Activated T-cell treated with anti-CD3 and anti-CD28 coated beads, Interleukin-2, amount 50 U/mL, for 24 hours (primary cell): ENCODE measurements around the gene PPP1CA.

Source experiments
- DNase-seq: peaks from one replicate; pipeline ENCODE4 v3.0.0-alpha.2; 2020
- H3K27ac Mint-ChIP-seq: 2 replicates; pipeline ENCODE4 v1.8.0; 2020; ENCODE audit warnings: mild to moderate bottlenecking, mixed read lengths
- H3K27me3 Mint-ChIP-seq: 2 replicates; pipeline ENCODE4 v1.8.0; 2020; ENCODE audit warnings: mixed read lengths
- H3K36me3 Mint-ChIP-seq: 2 replicates; pipeline ENCODE4 v1.8.0; 2020; ENCODE audit warnings: low read depth, mixed read lengths
- H3K4me1 Mint-ChIP-seq: 2 replicates; pipeline ENCODE4 v1.8.0; 2020; ENCODE audit warnings: low read depth, mixed read lengths
- H3K4me3 Mint-ChIP-seq: 2 replicates; pipeline ENCODE4 v1.8.0; 2020; ENCODE audit warnings: mild to moderate bottlenecking, moderate library complexity, mixed read lengths
- H3K9me3 Mint-ChIP-seq: 2 replicates; pipeline ENCODE4 v1.8.0; 2020; ENCODE audit warnings: mixed read lengths

The PPP1CA gene

DNA sequence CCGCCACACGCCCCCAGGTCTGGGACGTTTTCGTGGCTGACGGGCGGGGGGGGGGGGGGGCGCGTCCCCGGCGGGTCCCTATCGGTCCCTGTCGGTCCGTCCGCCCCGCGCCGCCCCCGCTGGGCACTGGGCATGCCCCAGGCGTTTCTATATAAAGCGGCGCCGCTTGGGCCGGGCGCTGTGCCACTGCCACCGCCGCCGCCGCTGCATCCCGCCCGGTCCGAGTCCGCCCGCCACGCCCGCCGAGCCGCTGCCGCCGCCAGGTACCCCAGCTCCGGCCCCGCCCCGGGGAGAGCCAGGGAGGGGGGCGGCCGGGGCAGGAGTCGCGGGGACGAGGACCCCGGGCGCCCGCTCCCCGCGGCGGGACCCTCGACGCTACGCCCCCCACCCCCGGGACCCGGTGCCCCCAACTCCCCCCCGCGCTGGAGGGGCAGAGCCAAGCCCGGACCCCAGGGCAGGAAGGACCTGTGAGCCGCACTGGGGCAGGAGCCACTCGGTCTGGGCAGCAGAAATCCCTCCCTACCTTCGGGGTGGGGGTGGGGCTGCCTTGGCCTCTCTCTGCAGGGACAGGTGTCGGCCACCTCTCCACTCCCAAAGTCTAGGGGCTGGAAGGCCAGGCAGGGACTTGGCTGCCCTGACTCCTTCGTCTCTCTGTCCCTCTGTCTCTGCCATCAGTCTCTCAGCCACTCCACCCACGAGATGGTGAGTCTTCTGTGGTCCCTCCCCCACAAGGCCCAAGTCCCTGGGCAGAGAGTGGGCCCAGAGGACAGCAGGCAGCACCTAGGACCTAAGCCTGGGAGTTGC lies 14.0 kb upstream of the PPP1CA start, which contains the start of gene CARNS1:
Gene CARNS1 (plus strand): TSS at position 178 of the 804 bp plus-strand sequence. CDS start 522 bp downstream, at position 700.
- Mint-ChIP-seq H3K27ac (peak within 1 kb of the TSS; percentile 80), H3K36me3 (peaks cover under 1% of the 10 kb centered on the region), H3K9me3 (no peaks in the 10 kb centered on the region), H3K27me3 (no peaks in the 10 kb centered on the region), H3K4me1 (peaks cover 74% of the 10 kb centered on the region), H3K4me3 (peak within 1 kb of the TSS; percentile 68)
- peak; percentile 51 for DNase-seq

DNA sequence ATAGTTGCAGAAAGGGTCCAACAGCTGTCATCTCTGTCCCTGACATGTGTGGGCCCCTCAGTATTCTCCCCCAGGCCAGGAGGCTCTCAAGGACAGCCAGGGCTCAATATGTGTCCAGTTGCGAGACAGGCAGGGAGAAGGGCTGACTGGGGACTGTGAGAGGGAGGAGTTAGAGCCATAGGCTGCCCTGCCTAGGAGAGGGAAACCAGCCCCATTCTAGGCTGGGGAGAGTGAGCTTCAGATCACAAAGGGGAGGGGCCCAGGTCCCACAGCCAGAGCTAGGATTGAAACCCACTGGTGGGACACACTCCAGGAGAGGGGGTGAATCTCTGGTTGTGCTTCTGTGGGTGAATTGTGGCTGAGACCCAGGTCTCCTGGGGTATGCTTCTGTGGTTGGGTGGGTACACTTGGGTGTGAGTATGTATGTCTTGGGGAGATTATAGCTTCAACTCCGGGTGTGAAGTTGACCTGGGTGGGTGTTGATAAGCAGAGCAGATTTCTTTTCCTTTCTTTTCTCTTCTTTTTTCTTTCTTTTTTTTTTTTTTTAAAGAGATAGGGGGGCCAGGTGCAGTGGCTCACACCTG lies 11.7 kb upstream of the PPP1CA start:
- H3K27me3 Mint-ChIP-seq, result no peaks in the 10 kb centered on the region
- H3K36me3 Mint-ChIP-seq, result peaks cover 18% of the 10 kb centered on the region
- no peak for DNase-seq
- peak overlapping the region; percentile 71 for H3K27ac Mint-ChIP-seq
- H3K9me3 Mint-ChIP-seq, result no peaks in the 10 kb centered on the region
- no peak overlapping the region for H3K4me3 Mint-ChIP-seq
- H3K4me1 Mint-ChIP-seq, result peaks cover 77% of the 10 kb centered on the region

DNA sequence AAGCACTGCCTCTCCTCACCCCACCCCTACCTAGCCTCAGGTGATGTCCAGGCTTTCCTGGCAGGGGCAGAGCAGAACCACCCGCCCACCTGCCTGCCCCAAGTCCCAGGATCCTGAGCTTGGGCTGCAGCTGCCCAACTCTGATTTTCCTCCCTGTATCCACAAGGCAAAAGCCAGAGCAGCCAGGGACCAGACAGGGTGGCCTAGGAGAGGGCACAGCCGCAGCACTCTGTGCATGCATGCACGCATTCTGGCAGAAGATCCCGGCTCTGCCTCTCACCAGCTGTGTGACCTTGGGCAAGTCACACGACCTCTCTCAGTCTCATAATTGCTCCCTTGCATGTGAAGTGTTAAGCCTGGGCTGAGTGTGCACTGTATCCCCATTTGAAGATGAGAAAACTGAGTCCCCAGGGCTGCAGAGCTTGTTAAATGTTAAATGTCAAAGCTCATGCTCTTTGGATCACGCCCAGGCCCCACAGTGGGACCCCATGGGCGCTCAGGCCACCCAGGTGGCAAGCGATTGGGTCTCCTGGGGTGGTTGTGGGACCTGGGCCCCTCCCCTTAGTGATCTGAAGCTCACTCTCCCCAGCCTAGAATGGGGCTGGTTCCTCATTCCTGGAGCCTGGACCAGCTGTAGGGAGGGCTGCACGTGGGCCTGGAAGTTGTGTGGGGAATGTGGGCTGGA lies 11.0 kb upstream of the PPP1CA start:
- Mint-ChIP-seq H3K4me1 (peaks cover 77% of the 10 kb centered on the region), H3K27ac (peak overlapping the region; percentile 71)
- no peak for DNase-seq

DNA sequence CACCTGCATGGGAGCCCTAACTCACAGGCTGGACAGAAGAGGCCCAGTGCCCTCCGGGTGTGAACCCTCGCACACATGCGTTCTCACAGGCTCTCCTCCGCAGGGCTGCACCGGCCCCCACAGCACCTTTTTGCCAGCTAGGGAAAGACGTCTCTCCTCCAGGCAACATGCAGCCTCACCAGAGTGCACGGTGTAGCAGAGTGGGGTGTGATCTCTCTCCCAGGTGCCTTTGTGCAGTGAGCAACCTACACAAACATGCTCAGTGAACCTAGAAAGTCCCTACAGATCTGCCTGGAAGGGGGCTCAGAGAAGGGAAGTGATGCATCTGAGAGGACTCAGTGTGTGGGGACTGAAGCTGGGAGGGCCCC lies 10.1 kb upstream of the PPP1CA start:
- no peaks in the 10 kb centered on the region for H3K9me3 Mint-ChIP-seq
- peaks cover 32% of the 10 kb centered on the region for H3K36me3 Mint-ChIP-seq
- H3K4me1 Mint-ChIP-seq, result peaks cover 78% of the 10 kb centered on the region
- no peaks in the 10 kb centered on the region for H3K27me3 Mint-ChIP-seq
- H3K27ac Mint-ChIP-seq, result peak overlapping the region; percentile 61
- DNase-seq, result peak; percentile 48
- H3K4me3 Mint-ChIP-seq, result no peak overlapping the region

More for the DNA sequence above, 11.0 kb upstream of the PPP1CA start:
- Mint-ChIP-seq H3K27me3 (no peaks in the 10 kb centered on the region), H3K4me3 (no peak overlapping the region), H3K9me3 (no peaks in the 10 kb centered on the region), H3K36me3 (peaks cover 25% of the 10 kb centered on the region)

- DNase-seq, result peak; percentile 38
These were observed 9.5 kb upstream of the PPP1CA start for GRCh38 chr11:67410984-67411784.

GRCh38 chr11:67410369-67410831 lies 8.7 kb upstream of the PPP1CA start:
- peak overlapping the region; percentile 96 for H3K27ac Mint-ChIP-seq

More at GRCh38 chr11:67410984-67411784, 9.5 kb upstream of the PPP1CA start:
- H3K27me3 Mint-ChIP-seq, result no peaks in the 10 kb centered on the region
- peaks cover 78% of the 10 kb centered on the region for H3K4me1 Mint-ChIP-seq
- no peak overlapping the region for H3K4me3 Mint-ChIP-seq
- peaks cover 38% of the 10 kb centered on the region for H3K36me3 Mint-ChIP-seq
- peak overlapping the region; percentile 96 for H3K27ac Mint-ChIP-seq
- no peaks in the 10 kb centered on the region for H3K9me3 Mint-ChIP-seq

DNA sequence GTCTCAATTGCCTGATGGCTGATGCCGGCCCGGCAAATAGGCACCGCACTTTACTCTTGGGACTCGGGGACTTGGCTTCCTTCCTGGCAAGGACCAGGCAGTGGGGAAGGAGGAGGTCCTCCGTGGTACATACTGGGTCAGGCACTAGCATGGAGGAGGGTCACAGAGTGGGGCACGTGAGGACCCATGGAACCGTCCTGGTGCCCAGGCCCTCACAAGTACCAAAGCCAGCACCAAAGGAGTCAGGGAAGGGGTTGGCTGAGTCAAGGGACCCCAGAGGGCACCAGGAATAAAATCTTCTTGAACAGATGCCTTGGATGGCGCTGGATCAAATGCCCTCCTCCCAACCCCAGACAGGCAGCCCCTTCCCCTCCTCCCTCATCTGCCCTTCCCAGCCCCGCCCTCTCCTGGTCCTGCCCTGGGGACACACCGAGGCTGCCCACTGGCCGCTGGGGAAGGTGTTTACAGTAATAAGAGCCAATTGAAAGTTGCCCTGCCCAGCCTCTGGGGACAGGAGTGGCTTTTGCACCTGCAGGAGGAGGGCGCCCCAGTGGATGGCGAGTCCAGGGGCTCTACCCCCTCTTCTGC lies 8.2 kb upstream of the PPP1CA start:
- Mint-ChIP-seq H3K9me3 (no peaks in the 10 kb centered on the region), H3K4me3 (peak overlapping the region; percentile 89), H3K4me1 (peaks cover 82% of the 10 kb centered on the region), H3K27ac (peak overlapping the region; percentile 96), H3K27me3 (no peaks in the 10 kb centered on the region), H3K36me3 (peaks cover 51% of the 10 kb centered on the region)
- DNase-seq, result no peak

More at GRCh38 chr11:67410369-67410831, 8.7 kb upstream of the PPP1CA start:
- no peaks in the 10 kb centered on the region for H3K27me3 Mint-ChIP-seq
- peak overlapping the region; percentile 89 for H3K4me3 Mint-ChIP-seq
- DNase-seq, result peak; percentile 43
- no peaks in the 10 kb centered on the region for H3K9me3 Mint-ChIP-seq
- peaks cover 80% of the 10 kb centered on the region for H3K4me1 Mint-ChIP-seq
- peaks cover 46% of the 10 kb centered on the region for H3K36me3 Mint-ChIP-seq

- peak overlapping the region; percentile 96 for H3K27ac Mint-ChIP-seq
- H3K4me3 Mint-ChIP-seq, result peak overlapping the region; percentile 89
- peaks cover 57% of the 10 kb centered on the region for H3K36me3 Mint-ChIP-seq
- no peaks in the 10 kb centered on the region for H3K9me3 Mint-ChIP-seq
- DNase-seq, result peak; percentile 80
- peaks cover 86% of the 10 kb centered on the region for H3K4me1 Mint-ChIP-seq
- H3K27me3 Mint-ChIP-seq, result no peaks in the 10 kb centered on the region
These were observed 7.6 kb upstream of the PPP1CA start for GRCh38 chr11:67409261-67409666.

- no peaks in the 10 kb centered on the region for H3K9me3 Mint-ChIP-seq
- peak; percentile 63 for DNase-seq
- peaks cover 63% of the 10 kb centered on the region for H3K36me3 Mint-ChIP-seq
These were observed 7.0 kb upstream of the PPP1CA start for GRCh38 chr11:67408437-67409200.

DNA sequence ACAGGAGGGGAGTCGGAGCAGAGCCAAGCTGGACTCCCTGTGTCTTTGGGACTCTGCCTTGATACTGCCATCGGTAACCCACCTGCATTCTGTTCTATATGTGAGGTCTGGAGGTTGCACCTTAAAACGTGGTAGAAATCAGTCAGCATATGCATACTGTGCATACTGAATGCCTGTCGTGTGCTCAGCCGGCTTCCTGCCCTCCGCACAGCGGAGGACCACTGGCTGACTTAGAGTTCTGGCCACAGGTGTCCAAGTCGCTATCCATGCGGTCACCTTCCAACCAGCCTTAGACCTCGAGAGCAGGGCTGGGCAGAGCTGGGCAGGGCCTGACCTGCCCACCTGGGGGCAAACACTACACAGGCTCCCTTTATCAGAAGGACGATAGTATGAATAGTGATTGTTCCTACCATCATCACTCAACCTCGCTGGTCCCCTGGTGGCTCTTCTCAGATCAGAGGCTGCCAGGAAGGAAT lies 6.1 kb upstream of the PPP1CA start:
- peak overlapping the region; percentile 94 for H3K27ac Mint-ChIP-seq
- peak; percentile 57 for DNase-seq
- H3K9me3 Mint-ChIP-seq, result no peaks in the 10 kb centered on the region
- H3K4me1 Mint-ChIP-seq, result peaks cover 87% of the 10 kb centered on the region
- H3K36me3 Mint-ChIP-seq, result peaks cover 64% of the 10 kb centered on the region
- H3K4me3 Mint-ChIP-seq, result peak overlapping the region; percentile 89
- H3K27me3 Mint-ChIP-seq, result no peaks in the 10 kb centered on the region

More at GRCh38 chr11:67408437-67409200, 7.0 kb upstream of the PPP1CA start:
- peaks cover 88% of the 10 kb centered on the region for H3K4me1 Mint-ChIP-seq
- H3K4me3 Mint-ChIP-seq, result peak overlapping the region; percentile 89
- no peaks in the 10 kb centered on the region for H3K27me3 Mint-ChIP-seq
- peak overlapping the region; percentile 94 for H3K27ac Mint-ChIP-seq

GRCh38 chr11:67406969-67407687 lies 5.5 kb upstream of the PPP1CA start:
- Mint-ChIP-seq H3K4me1 (peaks cover 86% of the 10 kb centered on the region), H3K4me3 (peak overlapping the region; percentile 89), H3K27ac (peak overlapping the region; percentile 94), H3K36me3 (peaks cover 64% of the 10 kb centered on the region), H3K9me3 (no peaks in the 10 kb centered on the region), H3K27me3 (no peaks in the 10 kb centered on the region)
- peak; percentile 68 for DNase-seq

- peak; percentile 62 for DNase-seq
- H3K4me3 Mint-ChIP-seq, result peak overlapping the region; percentile 89
- H3K4me1 Mint-ChIP-seq, result peaks cover 82% of the 10 kb centered on the region
- H3K27ac Mint-ChIP-seq, result peak overlapping the region; percentile 94
- no peaks in the 10 kb centered on the region for H3K27me3 Mint-ChIP-seq
- H3K9me3 Mint-ChIP-seq, result no peaks in the 10 kb centered on the region
- H3K36me3 Mint-ChIP-seq, result peaks cover 64% of the 10 kb centered on the region
These were observed 4.8 kb upstream of the PPP1CA start for GRCh38 chr11:67406420-67406968.
